ENCODE measurements around the gene HCFC1.
A peak's percentile ranks its signal among the peaks of the same experiment; 100 is the strongest.

The HCFC1 gene

GRCh38 chrX:153974003-153974725, 2.5 kb upstream of the HCFC1 start:
- no peak for DNase-seq (ENCODE audit: low read depth in 2 of 2)

GRCh38 chrX:153973127-153974002, 1.7 kb upstream of the HCFC1 start:
- DNase-seq (ENCODE audit: low read depth in 2 of 2), result no peak

- peak; percentile 75 to 82 for DNase-seq (ENCODE audit: low read depth in 2 of 2)
Measured at GRCh38 chrX:153972368-153973126, 929 bp upstream of the HCFC1 start, which contains the start of gene TMEM187. TMEM187 (plus strand) TSS chrX:153972754; CDS start chrX:153982063, 9,309 bp downstream.

GRCh38 chrX:153971124-153971449, 531 bp downstream of the HCFC1 start:
- peak; percentile 83 to 85 for DNase-seq (ENCODE audit: low read depth in 2 of 2)

GRCh38 chrX:153970357-153971123, 1.1 kb downstream of the HCFC1 start:
- no peak for DNase-seq (ENCODE audit: low read depth in 2 of 2)

- DNase-seq (ENCODE audit: low read depth in 2 of 2), result no peak
Measured at GRCh38 chrX:153969904-153970356, 1.7 kb downstream of the HCFC1 start.

- DNase-seq (ENCODE audit: low read depth in 2 of 2), result no peak
Measured at GRCh38 chrX:153969125-153969903, 2.3 kb downstream of the HCFC1 start.

- no peak for DNase-seq (ENCODE audit: low read depth in 2 of 2)
Measured at GRCh38 chrX:153968754-153969124, 2.9 kb downstream of the HCFC1 start.

GRCh38 chrX:153968255-153968654, 3.4 kb downstream of the HCFC1 start:
- no peak for DNase-seq (ENCODE audit: low read depth in 2 of 2)

- DNase-seq (ENCODE audit: low read depth in 2 of 2), result no peak
Measured at GRCh38 chrX:153967536-153968224, 3.9 kb downstream of the HCFC1 start.

- peak in 1 of 2 donors; percentile 34 for DNase-seq (ENCODE audit: low read depth in 2 of 2)
Measured at GRCh38 chrX:153966841-153967535, 4.6 kb downstream of the HCFC1 start.

- DNase-seq (ENCODE audit: low read depth in 2 of 2), result no peak
Measured at GRCh38 chrX:153966283-153966688, 5.3 kb downstream of the HCFC1 start.

GRCh38 chrX:153965406-153965805, 6.2 kb downstream of the HCFC1 start:
- DNase-seq (ENCODE audit: low read depth in 2 of 2), result no peak

- no peak for DNase-seq (ENCODE audit: low read depth in 2 of 2)
Measured at GRCh38 chrX:153964105-153964504, 7.5 kb downstream of the HCFC1 start.

GRCh38 chrX:153963546-153963945, 8.1 kb downstream of the HCFC1 start:
- DNase-seq (ENCODE audit: low read depth in 2 of 2), result no peak

- DNase-seq (ENCODE audit: low read depth in 2 of 2), result no peak
Measured at GRCh38 chrX:153961292-153961691, 10.3 kb downstream of the HCFC1 start.

- no peak for DNase-seq (ENCODE audit: low read depth in 2 of 2)
Measured at GRCh38 chrX:153960786-153961185, 10.8 kb downstream of the HCFC1 start.

- DNase-seq (ENCODE audit: low read depth in 2 of 2), result no peak
Measured at GRCh38 chrX:153960077-153960476, 11.5 kb downstream of the HCFC1 start.

- no peak for DNase-seq (ENCODE audit: low read depth in 2 of 2)
Measured at GRCh38 chrX:153959649-153960048, 12.0 kb downstream of the HCFC1 start.
